HEK293 (cell line): ENCODE results near the gene TEAD4.

Experiments
- BCL11B ChIP-seq: fragments of 450-650 bp; formaldehyde crosslinking; IDR thresholded peaks from 2 replicates; pipeline ENCODE4 v1.5.1; 2016; ENCODE audit warnings: low read depth, missing biosample characterization, missing genetic modification characterization
- GLIS1 ChIP-seq: fragments of 450-650 bp; formaldehyde crosslinking; IDR thresholded peaks from 2 replicates; pipeline ENCODE4 v1.5.1; 2016; ENCODE audit warnings: missing biosample characterization, missing genetic modification characterization
- GLIS2 ChIP-seq: fragments of 450-650 bp; formaldehyde crosslinking; IDR thresholded peaks from 2 replicates; pipeline ENCODE4 v1.5.1; 2016; ENCODE audit warnings: missing biosample characterization, missing genetic modification characterization
- IKZF3 ChIP-seq: fragments of 450-650 bp; IDR thresholded peaks from 2 replicates; pipeline ENCODE4 v1.5.0; 2018; ENCODE audit warnings: missing biosample characterization, mild to moderate bottlenecking, missing genetic modification characterization, moderate library complexity
- KLF10 ChIP-seq: fragments of 450-650 bp; IDR thresholded peaks from 2 replicates; pipeline ENCODE4 v1.5.1; 2018; ENCODE audit warnings: missing biosample characterization, mild to moderate bottlenecking, missing genetic modification characterization
- PATZ1 ChIP-seq: fragments of 450-650 bp; formaldehyde crosslinking; IDR thresholded peaks from 2 replicates; pipeline ENCODE4 v1.5.1; 2016; ENCODE audit warnings: missing biosample characterization, missing genetic modification characterization
- REPIN1 ChIP-seq: fragments of 450-650 bp; formaldehyde crosslinking; IDR thresholded peaks from 2 replicates; pipeline ENCODE4 v1.5.1; 2017; ENCODE audit warnings: missing biosample characterization, missing genetic modification characterization, low read depth
- SP7 ChIP-seq: fragments of 450-650 bp; formaldehyde crosslinking; IDR thresholded peaks from 2 replicates; pipeline ENCODE4 v1.5.1; 2016; ENCODE audit warnings: missing biosample characterization, missing genetic modification characterization
- ZFP37 ChIP-seq: fragments of 450-650 bp; formaldehyde crosslinking; IDR thresholded peaks from 2 replicates; pipeline ENCODE4 v1.5.1; 2016; ENCODE audit warnings: missing biosample characterization, missing genetic modification characterization
- ZFP69B ChIP-seq: fragments of 450-650 bp; formaldehyde crosslinking; IDR thresholded peaks from 2 replicates; pipeline ENCODE4 v1.5.1; 2016; ENCODE audit warnings: missing biosample characterization, missing genetic modification characterization
- ZIC2 ChIP-seq: fragments of 450-650 bp; formaldehyde crosslinking; IDR thresholded peaks from 2 replicates; pipeline ENCODE4 v1.5.1; 2016; ENCODE audit warnings: missing biosample characterization, missing genetic modification characterization
- ZNF121 ChIP-seq: fragments of 450-650 bp; formaldehyde crosslinking; IDR thresholded peaks from 2 replicates; pipeline ENCODE4 v1.5.1; 2016; ENCODE audit warnings: missing biosample characterization, missing genetic modification characterization
- ZNF132 ChIP-seq: fragments of 450-650 bp; formaldehyde crosslinking; IDR thresholded peaks from 2 replicates; pipeline ENCODE4 v1.5.1; 2017; ENCODE audit warnings: missing biosample characterization, missing genetic modification characterization, borderline replicate concordance
- ZNF146 ChIP-seq: fragments of 450-650 bp; formaldehyde crosslinking; IDR thresholded peaks from 2 replicates; pipeline ENCODE4 v1.5.1; 2016; ENCODE audit warnings: missing biosample characterization, missing genetic modification characterization
- ZNF148 ChIP-seq: fragments of 450-650 bp; formaldehyde crosslinking; IDR thresholded peaks from 2 replicates; pipeline ENCODE4 v1.5.0; 2017; ENCODE audit warnings: missing biosample characterization, missing genetic modification characterization, borderline replicate concordance
- ZNF2 ChIP-seq: fragments of 450-650 bp; formaldehyde crosslinking; IDR thresholded peaks from 2 replicates; pipeline ENCODE4 v1.5.1; 2016; ENCODE audit warnings: missing biosample characterization, missing genetic modification characterization
- ZNF302 ChIP-seq: fragments of 450-650 bp; formaldehyde crosslinking; IDR thresholded peaks from 2 replicates; pipeline ENCODE4 v1.5.1; 2016; ENCODE audit warnings: missing biosample characterization, missing genetic modification characterization, low read depth
- ZNF311 ChIP-seq: fragments of 450-650 bp; formaldehyde crosslinking; IDR thresholded peaks from 2 replicates; pipeline ENCODE4 v1.5.1; 2017; ENCODE audit warnings: missing biosample characterization, missing genetic modification characterization, borderline replicate concordance
- ZNF354C ChIP-seq: fragments of 450-650 bp; formaldehyde crosslinking; IDR thresholded peaks from 2 replicates; pipeline ENCODE4 v1.5.1; 2016; ENCODE audit warnings: missing biosample characterization, missing genetic modification characterization, low read depth, borderline replicate concordance
- ZNF404 ChIP-seq: fragments of 450-650 bp; formaldehyde crosslinking; IDR thresholded peaks from 2 replicates; pipeline ENCODE4 v1.5.1; 2017; ENCODE audit warnings: missing biosample characterization, missing genetic modification characterization
- ZNF544 ChIP-seq: fragments of 450-650 bp; formaldehyde crosslinking; IDR thresholded peaks from 2 replicates; pipeline ENCODE4 v1.5.0; 2017; ENCODE audit warnings: missing biosample characterization, missing genetic modification characterization
- ZNF585B ChIP-seq: fragments of 450-650 bp; formaldehyde crosslinking; IDR thresholded peaks from 2 replicates; pipeline ENCODE4 v1.5.1; 2016; ENCODE audit warnings: missing biosample characterization, missing genetic modification characterization
- ZNF600 ChIP-seq: fragments of 450-650 bp; formaldehyde crosslinking; IDR thresholded peaks from 2 replicates; pipeline ENCODE4 v1.5.1; 2016; ENCODE audit warnings: missing biosample characterization, missing genetic modification characterization
- ZNF76 ChIP-seq: fragments of 450-650 bp; formaldehyde crosslinking; IDR thresholded peaks from 2 replicates; pipeline ENCODE4; 2016; ENCODE audit warnings: low read depth, missing biosample characterization, missing genetic modification characterization, borderline replicate concordance
- ZNF792 ChIP-seq: fragments of 450-650 bp; formaldehyde crosslinking; IDR thresholded peaks from 2 replicates; pipeline ENCODE4 v1.5.1; 2016; ENCODE audit warnings: missing biosample characterization, missing genetic modification characterization
- ZSCAN16 ChIP-seq: fragments of 450-650 bp; formaldehyde crosslinking; IDR thresholded peaks from 2 replicates; pipeline ENCODE4 v1.5.1; 2016; ENCODE audit warnings: missing biosample characterization, missing genetic modification characterization
- TF ChIP-seq, protein P1 (sequence below): fragments of 450-650 bp; formaldehyde crosslinking; IDR thresholded peaks from 2 replicates; pipeline ENCODE4 v1.5.1; 2016; ENCODE audit warnings: missing biosample characterization, missing genetic modification characterization
- TF ChIP-seq, protein P2 (sequence below): fragments of 450-650 bp; formaldehyde crosslinking; IDR thresholded peaks from 2 replicates; pipeline ENCODE4 v1.5.1; 2016; ENCODE audit warnings: missing biosample characterization, missing genetic modification characterization
- TF ChIP-seq, protein P3 (sequence below): fragments of 450-650 bp; formaldehyde crosslinking; IDR thresholded peaks from 2 replicates; pipeline ENCODE4 v1.5.1; 2017; ENCODE audit warnings: missing biosample characterization, missing genetic modification characterization
- TF ChIP-seq, protein P4 (sequence below): fragments of 450-650 bp; formaldehyde crosslinking; optimal IDR thresholded peaks from 2 replicates; pipeline ENCODE3; 2016; ENCODE audit warnings: missing biosample characterization, mild to moderate bottlenecking, missing genetic modification characterization

The TEAD4 gene

GRCh38 chr12:3076730-3077571 is 117.8 kb downstream of the TEAD4 start, which contains the start of gene TSPAN9 (continued):
- TF ChIP-seq ZNF146 (tag by site-specific recombination) (peak; percentile 36; the same call in 1 of the 2 replicates), ZNF585B (tag by site-specific recombination) (0 out of 2 replicates have a peak, but pooled peaks have one; percentile 7), ZNF544 (tag by site-specific recombination) (no peak), ZIC2 (tag by site-specific recombination) (peak; percentile 96), ZSCAN16 (peak; percentile 34; the same call in 1 of the 2 replicates), ZNF600 (tag by site-specific recombination) (peak; percentile 97), ZNF792 (tag by site-specific recombination) (0 out of 2 replicates have a peak, but pooled peaks have one; percentile 16), REPIN1 (tag by site-specific recombination) (0 out of 2 replicates have a peak, but pooled peaks have one; percentile 27), ZFP69B (tag by site-specific recombination) (peak; percentile 22; the same call in 1 of the 2 replicates), ZNF148 (tag by site-specific recombination) (no peak), KLF10 (tag by site-specific recombination) (0 out of 2 replicates have a peak, but pooled peaks have one; percentile 32), ZNF121 (peak; percentile 43; the same call in 1 of the 2 replicates), GLIS2 (tag by site-specific recombination) (peak; percentile 98), ZFP37 (peak; percentile 58; the same call in 1 of the 2 replicates), IKZF3 (tag by site-specific recombination) (peak; percentile 77), PATZ1 (tag by site-specific recombination) (peak; percentile 86), GLIS1 (tag by site-specific recombination) (peak; percentile 95), ZNF2 (tag by site-specific recombination) (peak; percentile 60), ZNF311 (tag by site-specific recombination) (no peak), BCL11B (tag by site-specific recombination) (0 out of 2 replicates have a peak, but pooled peaks have one; percentile 24), ZNF76 (tag by site-specific recombination) (peak; percentile 49; the same call in 1 of the 2 replicates), ZNF132 (no peak), ZNF404 (tag by site-specific recombination) (no peak), ZNF302 (tag by site-specific recombination) (no peak), SP7 (peak; percentile 69; the same call in 1 of the 2 replicates), ZNF354C (tag by site-specific recombination) (no peak)
- TF ChIP-seq, protein P1, sequence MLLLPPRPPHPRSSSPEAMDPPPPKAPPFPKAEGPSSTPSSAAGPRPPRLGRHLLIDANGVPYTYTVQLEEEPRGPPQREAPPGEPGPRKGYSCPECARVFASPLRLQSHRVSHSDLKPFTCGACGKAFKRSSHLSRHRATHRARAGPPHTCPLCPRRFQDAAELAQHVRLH = 0 out of 2 replicates have a peak, but pooled peaks have one; percentile 30
- TF ChIP-seq, protein P2, sequence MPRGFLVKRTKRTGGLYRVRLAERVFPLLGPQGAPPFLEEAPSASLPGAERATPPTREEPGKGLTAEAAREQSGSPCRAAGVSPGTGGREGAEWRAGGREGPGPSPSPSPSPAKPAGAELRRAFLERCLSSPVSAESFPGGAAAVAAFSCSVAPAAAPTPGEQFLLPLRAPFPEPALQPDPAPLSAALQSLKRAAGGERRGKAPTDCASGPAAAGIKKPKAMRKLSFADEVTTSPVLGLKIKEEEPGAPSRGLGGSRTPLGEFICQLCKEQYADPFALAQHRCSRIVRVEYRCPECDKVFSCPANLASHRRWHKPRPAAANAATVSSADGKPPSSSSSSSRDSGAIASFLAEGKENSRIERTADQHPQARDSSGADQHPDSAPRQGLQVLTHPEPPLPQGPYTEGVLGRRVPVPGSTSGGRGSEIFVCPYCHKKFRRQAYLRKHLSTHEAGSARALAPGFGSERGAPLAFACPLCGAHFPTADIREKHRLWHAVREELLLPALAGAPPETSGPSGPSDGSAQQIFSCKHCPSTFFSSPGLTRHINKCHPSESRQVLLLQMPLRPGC (tag by site-specific recombination) = 0 out of 2 replicates have a peak, but pooled peaks have one; percentile 24
- TF ChIP-seq, protein P3, sequence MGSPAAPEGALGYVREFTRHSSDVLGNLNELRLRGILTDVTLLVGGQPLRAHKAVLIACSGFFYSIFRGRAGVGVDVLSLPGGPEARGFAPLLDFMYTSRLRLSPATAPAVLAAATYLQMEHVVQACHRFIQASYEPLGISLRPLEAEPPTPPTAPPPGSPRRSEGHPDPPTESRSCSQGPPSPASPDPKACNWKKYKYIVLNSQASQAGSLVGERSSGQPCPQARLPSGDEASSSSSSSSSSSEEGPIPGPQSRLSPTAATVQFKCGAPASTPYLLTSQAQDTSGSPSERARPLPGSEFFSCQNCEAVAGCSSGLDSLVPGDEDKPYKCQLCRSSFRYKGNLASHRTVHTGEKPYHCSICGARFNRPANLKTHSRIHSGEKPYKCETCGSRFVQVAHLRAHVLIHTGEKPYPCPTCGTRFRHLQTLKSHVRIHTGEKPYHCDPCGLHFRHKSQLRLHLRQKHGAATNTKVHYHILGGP (tag by site-specific recombination) = no peak
- TF ChIP-seq, protein P4, sequence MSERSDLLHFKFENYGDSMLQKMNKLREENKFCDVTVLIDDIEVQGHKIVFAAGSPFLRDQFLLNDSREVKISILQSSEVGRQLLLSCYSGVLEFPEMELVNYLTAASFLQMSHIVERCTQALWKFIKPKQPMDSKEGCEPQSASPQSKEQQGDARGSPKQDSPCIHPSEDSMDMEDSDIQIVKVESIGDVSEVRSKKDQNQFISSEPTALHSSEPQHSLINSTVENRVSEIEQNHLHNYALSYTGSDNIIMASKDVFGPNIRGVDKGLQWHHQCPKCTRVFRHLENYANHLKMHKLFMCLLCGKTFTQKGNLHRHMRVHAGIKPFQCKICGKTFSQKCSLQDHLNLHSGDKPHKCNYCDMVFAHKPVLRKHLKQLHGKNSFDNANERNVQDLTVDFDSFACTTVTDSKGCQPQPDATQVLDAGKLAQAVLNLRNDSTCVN (tag by site-specific recombination) = peak; percentile 72
